HG02938 (cell line): Measurements from ENCODE around the gene HSDL1.

Experiments used
- ATAC-seq: cut with Tn5 transposase; IDR thresholded peaks from one replicate; pipeline ENCODE4 v1.9.1; 2021; ENCODE audit warnings: mild to moderate bottlenecking, moderate library complexity; ENCODE audit not compliant: unreplicated experiment

The HSDL1 gene

DNA sequence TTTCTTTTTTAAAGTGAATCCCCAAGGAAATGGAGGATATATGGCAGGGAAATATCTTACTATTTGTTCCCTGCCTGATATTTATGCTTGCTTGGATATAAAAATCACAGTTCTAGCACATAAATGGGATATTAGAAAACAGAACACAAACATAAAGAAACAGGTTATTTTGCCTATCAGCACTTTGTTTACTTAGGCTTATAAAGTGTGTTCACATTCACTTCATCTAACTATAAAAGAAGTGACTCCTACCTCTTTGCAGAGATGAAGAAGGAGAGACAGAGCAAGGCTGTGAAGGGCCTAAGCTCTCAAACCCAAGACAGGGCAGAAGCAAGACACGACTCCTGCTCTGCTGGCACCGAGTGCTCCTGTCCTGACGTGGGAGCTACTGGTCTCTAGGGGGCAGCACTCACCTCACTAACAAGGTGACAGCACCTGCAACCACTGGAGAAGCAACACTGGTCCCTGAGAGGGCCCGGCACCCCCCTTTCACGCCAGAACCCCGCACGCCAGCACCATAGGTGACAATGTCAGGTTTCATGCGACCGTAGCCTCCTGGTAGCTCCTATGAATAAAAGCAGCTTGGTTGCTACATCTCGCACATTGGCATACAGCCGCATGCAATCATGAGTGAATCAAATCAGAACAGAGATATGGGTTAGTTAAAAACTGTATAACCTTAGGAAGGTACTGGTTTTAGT lies 60.3 kb downstream of the HSDL1 start:
- peak; percentile 36 for ATAC-seq

- no peak for ATAC-seq
These were observed 62.0 kb downstream of the HSDL1 start for GRCh38 chr16:84082835-84083569.

DNA sequence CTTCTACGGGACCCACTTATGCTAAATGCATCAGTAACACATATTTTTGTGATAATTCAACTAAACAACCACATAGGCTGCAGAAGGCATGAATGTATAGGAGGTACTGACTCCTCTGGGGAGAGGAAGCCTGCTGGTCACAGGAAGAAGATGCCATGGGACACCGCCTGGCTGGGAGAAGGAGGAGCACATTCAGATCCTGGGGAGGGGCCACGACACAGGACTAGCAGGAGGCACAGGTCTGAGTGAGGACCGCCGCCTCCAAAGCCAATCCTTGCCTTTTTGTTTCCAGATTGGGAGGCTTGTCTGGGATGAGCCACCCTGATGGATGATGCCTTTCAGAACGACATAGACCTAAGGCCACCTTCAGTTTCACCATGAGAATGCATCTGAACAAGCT lies 62.9 kb downstream of the HSDL1 start:
- ATAC-seq: no peak

GRCh38 chr16:84081446-84081989 lies 63.5 kb downstream of the HSDL1 start:
- ATAC-seq: no peak

DNA sequence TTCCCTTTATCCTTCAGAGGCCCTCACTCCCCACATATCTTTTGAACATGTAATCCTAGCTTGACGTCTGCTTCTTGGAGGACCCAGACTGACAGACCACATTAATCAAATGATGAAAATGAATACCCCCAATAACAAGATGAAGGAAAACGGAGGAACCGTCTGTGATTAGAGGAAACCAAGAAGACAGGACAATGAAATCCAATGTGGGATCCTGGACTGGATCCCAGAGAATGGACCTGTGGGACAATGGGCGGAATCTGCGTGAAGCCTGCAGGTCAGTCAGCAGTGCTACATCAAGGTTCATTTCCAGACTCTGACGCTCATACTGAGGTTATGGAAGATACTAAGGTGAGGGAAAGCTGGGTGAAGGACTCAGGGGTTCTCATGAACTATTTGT lies 64.2 kb downstream of the HSDL1 start:
- no peak for ATAC-seq

GRCh38 chr16:84080378-84080777 lies 64.6 kb downstream of the HSDL1 start:
- ATAC-seq: no peak

- ATAC-seq: no peak
These were observed 65.3 kb downstream of the HSDL1 start for GRCh38 chr16:84079664-84080063.

DNA sequence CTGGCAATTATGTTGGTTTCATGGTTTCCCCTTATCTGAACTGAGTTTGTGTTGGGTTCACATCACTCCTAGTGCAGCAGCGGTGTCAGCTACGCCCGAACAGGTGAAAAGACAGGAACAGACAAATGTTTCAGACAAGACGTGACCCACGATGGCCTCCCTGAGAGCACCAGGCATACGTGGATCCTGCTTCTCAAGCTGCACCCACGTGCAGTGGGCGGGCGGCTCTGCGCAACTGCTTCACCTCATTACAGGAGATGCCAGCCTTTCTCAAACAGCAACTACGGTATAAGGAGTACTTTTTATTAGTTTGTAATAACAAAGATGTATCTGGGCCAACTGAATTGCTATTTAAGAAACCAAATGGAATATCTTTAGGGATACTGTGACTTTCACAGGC lies 69.6 kb downstream of the HSDL1 start:
- no peak for ATAC-seq

GRCh38 chr16:84074721-84075120 lies 70.3 kb downstream of the HSDL1 start:
- no peak for ATAC-seq
